ENCODE results near the gene CD46.
A peak's percentile ranks its signal among the peaks of the same experiment; 100 is the strongest.

DNA sequence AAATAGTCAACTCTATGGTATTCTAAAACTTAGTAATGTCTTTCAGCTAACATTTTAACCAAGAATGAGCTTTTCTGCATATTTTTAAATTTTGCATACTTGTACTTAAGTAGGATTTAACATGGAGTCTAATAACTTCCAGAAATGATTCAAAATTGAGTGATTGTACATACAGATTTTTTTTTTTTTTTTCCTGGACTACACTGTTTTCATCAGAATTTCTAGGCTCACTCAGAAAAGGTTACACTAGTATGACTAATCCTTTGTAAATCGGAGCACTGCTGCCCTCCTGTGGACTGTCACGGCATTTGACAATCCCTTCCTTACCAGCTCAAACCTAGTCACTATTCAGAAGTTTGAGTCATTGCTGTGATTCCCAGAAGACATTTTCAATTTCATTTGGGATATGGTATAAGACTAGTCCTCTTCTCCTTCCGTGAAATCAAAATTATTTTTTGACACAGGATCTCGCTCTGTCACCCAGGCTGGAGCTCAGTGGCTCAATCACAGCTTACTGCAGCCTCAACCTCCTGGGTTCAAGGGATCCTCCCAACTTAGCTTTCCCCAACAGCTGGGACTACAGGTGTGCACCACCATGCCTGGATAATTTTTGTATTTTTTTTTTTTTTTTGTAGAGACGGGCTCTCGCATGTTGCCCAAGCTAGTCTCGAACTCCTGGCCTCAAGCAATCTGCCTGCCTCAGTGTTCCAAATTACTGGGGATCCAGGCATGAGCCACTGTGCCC, 45.5 kb downstream of the CD46 start:
- TF ChIP-seq, protein P1, sequence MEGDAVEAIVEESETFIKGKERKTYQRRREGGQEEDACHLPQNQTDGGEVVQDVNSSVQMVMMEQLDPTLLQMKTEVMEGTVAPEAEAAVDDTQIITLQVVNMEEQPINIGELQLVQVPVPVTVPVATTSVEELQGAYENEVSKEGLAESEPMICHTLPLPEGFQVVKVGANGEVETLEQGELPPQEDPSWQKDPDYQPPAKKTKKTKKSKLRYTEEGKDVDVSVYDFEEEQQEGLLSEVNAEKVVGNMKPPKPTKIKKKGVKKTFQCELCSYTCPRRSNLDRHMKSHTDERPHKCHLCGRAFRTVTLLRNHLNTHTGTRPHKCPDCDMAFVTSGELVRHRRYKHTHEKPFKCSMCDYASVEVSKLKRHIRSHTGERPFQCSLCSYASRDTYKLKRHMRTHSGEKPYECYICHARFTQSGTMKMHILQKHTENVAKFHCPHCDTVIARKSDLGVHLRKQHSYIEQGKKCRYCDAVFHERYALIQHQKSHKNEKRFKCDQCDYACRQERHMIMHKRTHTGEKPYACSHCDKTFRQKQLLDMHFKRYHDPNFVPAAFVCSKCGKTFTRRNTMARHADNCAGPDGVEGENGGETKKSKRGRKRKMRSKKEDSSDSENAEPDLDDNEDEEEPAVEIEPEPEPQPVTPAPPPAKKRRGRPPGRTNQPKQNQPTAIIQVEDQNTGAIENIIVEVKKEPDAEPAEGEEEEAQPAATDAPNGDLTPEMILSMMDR (IDR thresholded peaks at IDR 0.05; ENCODE audit: insufficient read depth, low read length, poor library complexity, severe bottlenecking): peak; percentile 47
- TF ChIP-seq EZH2phosphoT487 (conservative IDR thresholded peaks at IDR 0.05; ENCODE audit: low read length): no peak

Data from SU-DHL-6 (cell line).